K562 treated with DMSO at 1 percent for 12 hours (cell line): Measurements from ENCODE around the gene PDCD6IP. TPM values are rescaled to one million over a fixed set of nuclear protein-coding genes. Genes with fewer than 3 reads are reported as not detected.

Experiments
- total RNA-seq: library from RNA; unstranded; fragments of 300-600 nt; gene quantifications from 2 replicates; pipeline ENCODE4 v1.2.3, GENCODE V29; 2022; ENCODE audit not compliant: insufficient read depth

Gene PDCD6IP
- 36.8 and 190 TPM in 2 replicates for total RNA-seq

GRCh38 chr3:33798418-33799201, at the start of gene PDCD6IP:
TSS of gene PDCD6IP (plus strand) at chr3:33798630. CDS start at chr3:33798729, 99 bp downstream.

Other genes starting within 250 kb of the PDCD6IP start
- gene CLASP2, start 80.4 kb upstream of the PDCD6IP start, total RNA-seq: 7.4 and 27.2 TPM in 2 replicates